Uterus (tissue), 2 donors: ENCODE results near the gene NOTCH3.

Source experiments
- POLR2A ChIP-seq, 2 donors: fragments of 450-650 bp; IDR thresholded peaks; one replicate each; pipeline ENCODE4 v1.6.1; 2016; ENCODE audit warnings: antibody characterized with exemption in 2 of 2, mild to moderate bottlenecking in 1 of 2, moderate library complexity in 1 of 2
- TF ChIP-seq, protein P1 (sequence below), 4 experiments: fragments of 200-600 bp in 2 of 4; fragments of 450-650 bp in 2 of 4; sonication (generic) in 2 of 4; IDR thresholded peaks; one replicate each; pipeline ENCODE4 v1.5.1; 2016 to 2019; ENCODE audit warnings: antibody characterized with exemption in 4 of 4, mild to moderate bottlenecking in 2 of 4, moderate library complexity in 1 of 4

DNA sequence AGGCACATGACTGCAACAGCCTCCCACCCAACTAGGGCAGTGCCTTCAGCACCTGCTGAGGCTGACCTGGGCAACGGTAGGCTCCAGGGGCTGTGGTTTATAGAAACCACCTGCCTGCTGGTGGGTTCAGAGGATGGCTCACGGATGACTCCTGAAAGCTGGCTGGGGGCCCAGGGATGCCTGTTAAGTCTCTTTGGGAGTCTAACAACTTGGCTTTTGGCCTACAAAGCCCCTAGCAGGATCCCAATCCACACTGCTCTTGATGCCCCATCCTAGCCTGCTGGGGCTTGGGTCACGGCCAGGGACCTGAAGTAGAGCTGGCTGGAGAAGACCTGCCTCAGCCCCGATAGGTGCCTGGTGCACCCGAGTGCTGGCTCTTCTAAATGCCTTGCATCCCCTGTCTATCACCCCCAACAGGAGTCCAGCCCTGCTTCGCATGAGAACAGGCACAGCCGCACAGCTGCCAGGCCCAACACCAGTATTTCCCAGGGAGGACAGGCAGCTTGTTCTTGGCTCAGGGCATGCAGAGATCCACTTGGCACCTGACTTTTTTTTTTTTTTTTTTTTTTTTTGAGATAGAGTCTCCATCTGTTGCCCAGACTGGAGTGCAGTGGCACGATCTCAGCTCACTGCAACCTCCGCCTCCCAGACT is 40.6 kb upstream of the NOTCH3 start:
- TF ChIP-seq, protein P1, sequence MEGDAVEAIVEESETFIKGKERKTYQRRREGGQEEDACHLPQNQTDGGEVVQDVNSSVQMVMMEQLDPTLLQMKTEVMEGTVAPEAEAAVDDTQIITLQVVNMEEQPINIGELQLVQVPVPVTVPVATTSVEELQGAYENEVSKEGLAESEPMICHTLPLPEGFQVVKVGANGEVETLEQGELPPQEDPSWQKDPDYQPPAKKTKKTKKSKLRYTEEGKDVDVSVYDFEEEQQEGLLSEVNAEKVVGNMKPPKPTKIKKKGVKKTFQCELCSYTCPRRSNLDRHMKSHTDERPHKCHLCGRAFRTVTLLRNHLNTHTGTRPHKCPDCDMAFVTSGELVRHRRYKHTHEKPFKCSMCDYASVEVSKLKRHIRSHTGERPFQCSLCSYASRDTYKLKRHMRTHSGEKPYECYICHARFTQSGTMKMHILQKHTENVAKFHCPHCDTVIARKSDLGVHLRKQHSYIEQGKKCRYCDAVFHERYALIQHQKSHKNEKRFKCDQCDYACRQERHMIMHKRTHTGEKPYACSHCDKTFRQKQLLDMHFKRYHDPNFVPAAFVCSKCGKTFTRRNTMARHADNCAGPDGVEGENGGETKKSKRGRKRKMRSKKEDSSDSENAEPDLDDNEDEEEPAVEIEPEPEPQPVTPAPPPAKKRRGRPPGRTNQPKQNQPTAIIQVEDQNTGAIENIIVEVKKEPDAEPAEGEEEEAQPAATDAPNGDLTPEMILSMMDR (IDR thresholded peaks at IDR 0.05) = no peak
- no peak for TF ChIP-seq POLR2A (IDR thresholded peaks at IDR 0.05)
